ENCODE data around the gene ZBTB20.
A peak's percentile ranks its signal among the peaks of the same experiment; 100 is the strongest.

Gene ZBTB20

DNA sequence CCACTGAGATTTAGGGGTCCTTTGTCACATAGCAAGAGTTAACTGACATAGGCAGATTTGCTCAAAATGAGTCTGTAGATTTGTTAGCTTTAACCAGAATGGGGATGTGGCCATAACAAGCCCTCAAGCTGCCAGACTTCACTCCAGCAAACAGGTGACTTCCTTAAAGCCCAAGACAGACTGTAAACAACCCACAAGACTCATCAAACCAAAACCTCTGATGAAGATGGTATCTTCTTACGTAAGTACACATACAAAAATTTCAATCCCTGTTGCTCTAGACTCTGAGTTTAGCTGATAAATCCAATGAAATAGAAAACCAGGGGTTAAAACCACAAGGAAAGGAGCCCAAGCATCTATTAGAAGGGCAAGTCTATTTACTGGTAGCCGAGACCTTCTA lies 18.2 kb upstream of the ZBTB20 start:
- no peaks in the 10 kb centered on the region for H3K9me3 ChIP-seq (ENCODE audit: control insufficient read depth in 5 of 5, low read length in 5 of 5)
- no peaks in the 10 kb centered on the region for H3K36me3 ChIP-seq (ENCODE audit: control insufficient read depth in 5 of 5, insufficient read depth in 5 of 5, low read length in 5 of 5)
- no peak overlapping the region for H3K27ac ChIP-seq (ENCODE audit: low read depth, low read length)
- H3K9ac ChIP-seq (ENCODE audit: low read length in 5 of 5) = no peak overlapping the region
- no peak overlapping the region for H3K4me3 ChIP-seq (ENCODE audit: low read depth in 1 of 5, low read length in 5 of 5)
- no peaks in the 10 kb centered on the region for H3K27me3 ChIP-seq (ENCODE audit: control insufficient read depth in 5 of 5, insufficient read depth in 4 of 5, low read length in 5 of 5)
- no peaks in the 10 kb centered on the region for H3K4me1 ChIP-seq (ENCODE audit: control insufficient read depth in 5 of 5, insufficient read depth in 5 of 5, low read length in 5 of 5)

DNA sequence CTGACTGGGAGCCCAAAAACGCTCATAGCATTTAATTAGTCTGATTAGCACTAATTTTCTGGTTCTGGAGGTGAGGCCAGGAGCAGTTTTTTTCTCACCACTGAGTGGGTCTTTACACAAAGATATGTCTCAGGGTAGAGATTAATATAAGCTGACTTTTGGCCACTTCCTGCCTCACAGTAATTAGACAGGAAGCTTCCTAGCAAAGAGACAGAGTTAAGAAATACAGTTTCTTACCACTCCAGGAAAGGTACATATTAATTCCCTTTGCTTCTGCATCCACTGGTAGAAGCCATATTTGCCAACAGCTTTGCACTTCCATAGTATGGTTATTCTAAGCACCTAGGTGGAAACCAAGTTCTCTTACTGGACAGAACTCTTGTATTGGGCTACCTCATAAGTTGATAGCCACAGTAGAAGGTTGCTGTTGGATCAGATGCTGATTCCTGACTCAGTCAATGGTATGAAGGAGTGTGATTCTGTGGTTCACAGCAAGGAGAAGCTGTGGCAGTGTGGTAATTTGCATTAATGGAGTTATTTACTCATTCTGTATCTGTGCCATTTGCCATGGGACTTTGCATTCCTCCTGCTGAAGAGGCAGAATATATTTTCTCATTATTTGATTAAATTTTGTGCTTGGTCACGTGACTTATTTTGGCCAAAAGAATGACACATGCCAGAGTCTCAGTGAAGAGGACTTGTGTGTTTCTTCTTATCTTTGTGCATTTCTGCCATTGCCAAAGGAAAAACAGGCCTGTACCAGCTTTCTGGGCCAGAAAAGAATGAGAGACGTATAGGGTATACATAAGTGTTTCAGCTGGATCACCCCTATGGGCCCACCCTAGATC lies 17.5 kb upstream of the ZBTB20 start:
- Histone ChIP-seq H3K4me1 (ENCODE audit: control insufficient read depth in 5 of 5, insufficient read depth in 5 of 5, low read length in 5 of 5) (no peaks in the 10 kb centered on the region), H3K27ac (ENCODE audit: low read depth, low read length) (no peak overlapping the region), H3K4me3 (ENCODE audit: low read depth in 1 of 5, low read length in 5 of 5) (no peak overlapping the region), H3K27me3 (ENCODE audit: control insufficient read depth in 5 of 5, insufficient read depth in 4 of 5, low read length in 5 of 5) (no peaks in the 10 kb centered on the region), H3K9ac (ENCODE audit: low read length in 5 of 5) (no peak overlapping the region), H3K9me3 (ENCODE audit: control insufficient read depth in 5 of 5, low read length in 5 of 5) (no peaks in the 10 kb centered on the region), H3K36me3 (ENCODE audit: control insufficient read depth in 5 of 5, insufficient read depth in 5 of 5, low read length in 5 of 5) (no peaks in the 10 kb centered on the region)

DNA sequence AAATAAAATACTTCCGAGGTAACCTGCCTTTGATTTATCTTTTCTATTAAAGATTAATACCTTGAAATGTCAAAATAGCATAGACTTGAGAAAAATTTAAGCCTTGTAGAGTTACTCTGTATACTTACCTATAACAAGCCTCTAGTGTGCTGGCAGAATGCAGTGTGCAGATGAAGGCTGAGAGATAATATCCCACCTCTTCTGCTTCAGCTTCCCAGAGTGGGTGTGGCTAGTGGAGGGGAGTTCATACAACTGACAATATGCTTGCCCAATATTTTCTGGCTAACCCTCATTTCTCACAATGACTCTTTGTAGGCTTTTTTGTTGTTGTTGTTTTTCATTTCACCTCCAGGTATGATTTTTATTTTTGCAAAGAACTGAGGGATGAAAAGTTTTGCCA lies 15.7 kb upstream of the ZBTB20 start:
- H3K4me1 ChIP-seq (ENCODE audit: control insufficient read depth in 5 of 5, insufficient read depth in 5 of 5, low read length in 5 of 5) = no peaks in the 10 kb centered on the region
- no peak overlapping the region for H3K4me3 ChIP-seq (ENCODE audit: low read depth in 1 of 5, low read length in 5 of 5)
- no peak overlapping the region for H3K27ac ChIP-seq (ENCODE audit: low read depth, low read length)
- H3K27me3 ChIP-seq (ENCODE audit: control insufficient read depth in 5 of 5, insufficient read depth in 4 of 5, low read length in 5 of 5) = no peaks in the 10 kb centered on the region
- no peak overlapping the region for H3K9ac ChIP-seq (ENCODE audit: low read length in 5 of 5)
- H3K9me3 ChIP-seq (ENCODE audit: control insufficient read depth in 5 of 5, low read length in 5 of 5) = no peaks in the 10 kb centered on the region
- no peaks in the 10 kb centered on the region for H3K36me3 ChIP-seq (ENCODE audit: control insufficient read depth in 5 of 5, insufficient read depth in 5 of 5, low read length in 5 of 5)

DNA sequence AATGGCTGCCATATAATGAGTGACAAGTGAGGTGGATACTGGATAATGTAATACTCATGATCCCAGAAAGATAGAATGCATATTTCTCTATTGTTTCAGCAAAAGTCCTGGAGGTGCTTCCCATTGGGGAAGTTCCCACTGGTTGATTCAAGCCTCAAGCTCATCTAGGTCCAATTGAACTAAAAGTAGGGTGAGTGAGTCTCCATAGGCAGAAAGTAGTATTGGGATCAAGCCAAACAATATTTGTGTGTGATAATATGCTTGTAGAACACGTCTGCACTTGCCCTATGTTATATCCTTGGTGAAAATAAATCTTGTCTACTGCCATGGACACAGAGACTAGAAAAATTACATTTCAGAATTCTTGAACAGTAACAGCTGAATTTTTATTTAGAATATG lies 14.8 kb upstream of the ZBTB20 start:
- Histone ChIP-seq H3K27me3 (ENCODE audit: control insufficient read depth in 5 of 5, insufficient read depth in 4 of 5, low read length in 5 of 5) (no peaks in the 10 kb centered on the region), H3K9ac (ENCODE audit: low read length in 5 of 5) (no peak overlapping the region), H3K36me3 (ENCODE audit: control insufficient read depth in 5 of 5, insufficient read depth in 5 of 5, low read length in 5 of 5) (no peaks in the 10 kb centered on the region), H3K9me3 (ENCODE audit: control insufficient read depth in 5 of 5, low read length in 5 of 5) (no peaks in the 10 kb centered on the region), H3K4me1 (ENCODE audit: control insufficient read depth in 5 of 5, insufficient read depth in 5 of 5, low read length in 5 of 5) (no peaks in the 10 kb centered on the region), H3K27ac (ENCODE audit: low read depth, low read length) (no peak overlapping the region), H3K4me3 (ENCODE audit: low read depth in 1 of 5, low read length in 5 of 5) (no peak overlapping the region)

DNA sequence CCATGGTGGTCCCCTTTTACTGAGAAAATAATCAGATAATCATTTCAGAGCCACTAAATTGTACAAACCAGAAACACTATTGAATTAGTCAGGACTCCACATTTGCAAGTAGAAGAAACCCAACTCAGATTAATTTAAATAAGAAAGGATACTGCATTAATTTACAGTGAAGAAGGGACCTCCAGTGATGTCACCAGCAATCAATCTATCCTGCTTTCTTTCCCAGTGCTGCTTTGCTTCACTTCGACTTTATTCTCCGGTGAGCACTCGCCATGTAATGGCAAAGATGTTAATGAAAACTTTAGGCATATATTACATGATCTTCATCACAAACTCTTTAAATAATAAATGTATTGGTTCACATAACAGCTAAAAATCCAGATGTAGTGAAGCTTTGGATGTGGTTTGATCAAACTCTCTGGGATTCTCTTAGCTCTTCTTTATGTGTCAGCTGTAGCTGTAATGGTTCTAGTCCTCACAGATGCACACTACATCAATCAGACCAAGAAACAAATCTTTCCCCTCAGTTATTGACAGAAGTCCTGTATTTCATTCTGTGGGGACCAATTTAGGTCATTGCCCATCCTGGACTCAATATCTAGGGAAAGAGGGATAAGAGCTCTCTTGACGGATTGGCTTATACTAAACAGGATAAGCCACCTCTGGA lies 14.2 kb upstream of the ZBTB20 start:
- no peak overlapping the region for H3K9ac ChIP-seq (ENCODE audit: low read length in 5 of 5)
- H3K9me3 ChIP-seq (ENCODE audit: control insufficient read depth in 5 of 5, low read length in 5 of 5) = no peaks in the 10 kb centered on the region
- no peaks in the 10 kb centered on the region for H3K36me3 ChIP-seq (ENCODE audit: control insufficient read depth in 5 of 5, insufficient read depth in 5 of 5, low read length in 5 of 5)
- no peaks in the 10 kb centered on the region for H3K27me3 ChIP-seq (ENCODE audit: control insufficient read depth in 5 of 5, insufficient read depth in 4 of 5, low read length in 5 of 5)
- H3K27ac ChIP-seq (ENCODE audit: low read depth, low read length) = no peak overlapping the region
- H3K4me1 ChIP-seq (ENCODE audit: control insufficient read depth in 5 of 5, insufficient read depth in 5 of 5, low read length in 5 of 5) = no peaks in the 10 kb centered on the region
- H3K4me3 ChIP-seq (ENCODE audit: low read depth in 1 of 5, low read length in 5 of 5) = no peak overlapping the region

DNA sequence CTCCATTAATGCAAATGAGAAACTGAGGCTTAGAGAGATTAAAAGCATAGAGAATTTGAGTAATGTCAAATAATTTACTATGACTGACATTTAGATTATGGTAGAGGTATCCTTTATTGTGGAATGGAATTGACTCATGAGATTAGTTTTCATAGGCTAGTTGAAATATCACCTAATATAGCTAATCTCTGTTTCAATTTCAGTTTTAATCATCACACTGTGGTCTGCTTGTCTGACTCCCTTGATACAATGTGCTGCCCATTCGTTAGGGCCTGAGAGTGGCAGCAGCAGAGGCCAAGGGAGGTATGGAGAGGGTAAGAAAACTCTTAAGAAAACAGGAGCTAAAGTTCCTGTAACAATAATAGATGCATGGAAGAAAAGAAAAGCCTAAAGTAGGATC lies 13.2 kb upstream of the ZBTB20 start:
- Histone ChIP-seq H3K27me3 (ENCODE audit: control insufficient read depth in 5 of 5, insufficient read depth in 4 of 5, low read length in 5 of 5) (no peaks in the 10 kb centered on the region), H3K27ac (ENCODE audit: low read depth, low read length) (no peak overlapping the region), H3K36me3 (ENCODE audit: control insufficient read depth in 5 of 5, insufficient read depth in 5 of 5, low read length in 5 of 5) (no peaks in the 10 kb centered on the region), H3K9me3 (ENCODE audit: control insufficient read depth in 5 of 5, low read length in 5 of 5) (no peaks in the 10 kb centered on the region), H3K9ac (ENCODE audit: low read length in 5 of 5) (no peak overlapping the region), H3K4me3 (ENCODE audit: low read depth in 1 of 5, low read length in 5 of 5) (no peak overlapping the region), H3K4me1 (ENCODE audit: control insufficient read depth in 5 of 5, insufficient read depth in 5 of 5, low read length in 5 of 5) (no peaks in the 10 kb centered on the region)

DNA sequence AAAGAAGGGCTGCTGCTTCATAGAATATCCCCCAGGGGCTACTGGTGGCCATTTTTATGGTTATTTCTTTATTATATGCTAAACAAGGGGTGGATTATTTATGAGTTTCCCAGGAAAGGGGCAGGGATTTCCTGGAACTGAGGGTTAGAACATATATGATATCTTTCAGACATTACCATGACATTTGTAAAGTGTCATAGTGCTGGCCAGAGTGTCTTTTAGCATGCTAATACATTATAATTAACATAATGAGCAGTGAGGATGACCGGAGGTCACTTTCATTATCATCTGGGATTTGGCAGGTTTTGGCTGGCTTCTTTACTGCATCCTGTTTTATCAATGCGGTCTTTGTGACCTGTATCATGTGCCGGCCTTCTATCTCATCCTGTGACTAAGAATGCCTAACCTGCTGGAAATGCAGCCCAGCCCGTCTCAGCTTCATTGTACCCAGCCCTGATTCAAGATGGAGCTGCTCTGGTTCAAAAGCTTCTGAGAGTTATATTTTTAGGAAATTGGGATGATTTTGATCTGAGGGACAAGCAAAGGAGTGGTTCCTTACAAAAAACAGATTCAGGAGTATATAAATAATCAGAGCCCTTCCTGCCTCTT lies 9.1 kb upstream of the ZBTB20 start:
- Histone ChIP-seq H3K36me3 (ENCODE audit: control insufficient read depth in 5 of 5, insufficient read depth in 5 of 5, low read length in 5 of 5) (no peaks in the 10 kb centered on the region), H3K4me1 (ENCODE audit: control insufficient read depth in 5 of 5, insufficient read depth in 5 of 5, low read length in 5 of 5) (no peaks in the 10 kb centered on the region), H3K27me3 (ENCODE audit: control insufficient read depth in 5 of 5, insufficient read depth in 4 of 5, low read length in 5 of 5) (no peaks in the 10 kb centered on the region), H3K27ac (ENCODE audit: low read depth, low read length) (no peak overlapping the region), H3K4me3 (ENCODE audit: low read depth in 1 of 5, low read length in 5 of 5) (no peak overlapping the region), H3K9me3 (ENCODE audit: control insufficient read depth in 5 of 5, low read length in 5 of 5) (no peaks in the 10 kb centered on the region), H3K9ac (ENCODE audit: low read length in 5 of 5) (no peak overlapping the region)

DNA sequence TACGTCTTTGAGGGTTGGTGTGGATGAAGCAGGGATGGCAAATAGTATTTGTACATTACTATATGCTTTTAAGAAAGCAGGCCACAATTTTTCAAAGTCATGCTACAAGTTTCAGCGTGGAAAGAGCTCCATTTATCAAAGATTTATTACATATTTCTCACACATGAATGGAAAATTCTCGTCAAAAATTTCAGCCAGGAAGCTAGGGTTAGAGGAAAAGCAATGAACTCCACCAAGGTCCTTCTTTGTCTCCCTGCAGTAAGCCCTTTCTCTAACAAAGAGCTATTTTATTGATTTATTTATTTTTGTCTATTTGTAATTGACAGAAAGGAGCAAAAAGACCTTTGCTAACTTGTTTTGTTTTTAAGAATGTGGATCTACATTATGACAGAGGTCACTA lies 7.5 kb upstream of the ZBTB20 start:
- Histone ChIP-seq H3K9ac (ENCODE audit: low read length in 5 of 5) (no peak overlapping the region), H3K9me3 (ENCODE audit: control insufficient read depth in 5 of 5, low read length in 5 of 5) (no peaks in the 10 kb centered on the region), H3K4me3 (ENCODE audit: low read depth in 1 of 5, low read length in 5 of 5) (no peak overlapping the region), H3K27ac (ENCODE audit: low read depth, low read length) (no peak overlapping the region), H3K36me3 (ENCODE audit: control insufficient read depth in 5 of 5, insufficient read depth in 5 of 5, low read length in 5 of 5) (no peaks in the 10 kb centered on the region), H3K27me3 (ENCODE audit: control insufficient read depth in 5 of 5, insufficient read depth in 4 of 5, low read length in 5 of 5) (no peaks in the 10 kb centered on the region), H3K4me1 (ENCODE audit: control insufficient read depth in 5 of 5, insufficient read depth in 5 of 5, low read length in 5 of 5) (no peaks in the 10 kb centered on the region)

DNA sequence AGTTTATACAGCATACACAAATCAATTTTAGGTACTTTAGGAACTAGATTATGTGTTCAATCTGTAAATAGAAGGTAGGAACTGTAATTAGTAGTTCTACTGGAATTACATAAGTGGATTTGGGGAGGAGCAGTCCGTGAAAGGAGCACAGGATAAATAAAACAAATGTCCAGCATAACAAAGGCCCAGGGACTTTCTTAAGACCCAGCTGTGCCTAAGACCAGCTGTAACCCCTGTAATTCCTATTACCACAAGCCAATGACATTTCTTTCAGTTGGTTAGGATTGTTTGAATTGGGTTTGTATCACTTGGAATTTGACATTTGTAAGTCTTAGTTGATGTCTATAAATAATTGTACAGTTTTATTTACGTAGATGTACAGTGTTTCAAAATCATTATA lies 4.8 kb upstream of the ZBTB20 start:
- H3K9me3 ChIP-seq (ENCODE audit: control insufficient read depth in 5 of 5, low read length in 5 of 5) = no peaks in the 10 kb centered on the region
- H3K27me3 ChIP-seq (ENCODE audit: control insufficient read depth in 5 of 5, insufficient read depth in 4 of 5, low read length in 5 of 5) = no peaks in the 10 kb centered on the region
- no peak overlapping the region for H3K4me3 ChIP-seq (ENCODE audit: low read depth in 1 of 5, low read length in 5 of 5)
- no peak overlapping the region for H3K27ac ChIP-seq (ENCODE audit: low read depth, low read length)
- H3K36me3 ChIP-seq (ENCODE audit: control insufficient read depth in 5 of 5, insufficient read depth in 5 of 5, low read length in 5 of 5) = no peaks in the 10 kb centered on the region
- no peak overlapping the region for H3K9ac ChIP-seq (ENCODE audit: low read length in 5 of 5)
- peaks cover 3 to 8% (median 7%) of the 10 kb centered on the region in 5 donors for H3K4me1 ChIP-seq (ENCODE audit: control insufficient read depth in 5 of 5, insufficient read depth in 5 of 5, low read length in 5 of 5)

DNA sequence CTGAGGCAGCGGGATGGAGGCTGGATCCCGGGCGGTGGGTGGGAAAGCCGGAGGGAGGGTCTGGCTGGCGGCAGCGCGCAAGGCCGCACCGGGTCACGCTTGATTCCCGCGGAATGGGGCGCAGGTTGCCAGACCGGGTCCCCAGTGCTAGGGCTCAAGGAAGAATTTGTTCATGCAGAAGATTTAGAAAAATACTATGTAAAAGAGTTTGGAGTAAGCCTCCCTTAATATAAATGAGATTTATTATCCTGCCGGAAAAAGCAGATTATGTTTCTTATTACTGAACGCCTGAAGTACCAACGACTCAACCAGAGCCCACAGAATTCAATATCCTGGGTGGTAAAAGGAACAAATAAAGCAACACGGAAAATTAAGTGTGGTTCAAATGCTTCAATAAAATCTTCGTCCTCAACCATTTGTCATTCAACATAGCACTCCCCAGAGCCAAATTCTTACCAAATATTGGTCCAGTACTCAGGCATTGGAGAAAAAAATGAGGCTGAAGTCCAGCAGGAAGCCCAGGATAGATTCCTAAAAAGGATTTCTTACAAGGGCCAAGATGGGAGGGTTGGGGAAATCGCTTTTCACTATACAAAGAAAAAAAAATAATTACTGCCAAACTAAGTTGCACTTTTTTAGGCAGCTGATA lies 1.2 kb upstream of the ZBTB20 start:
- H3K27ac ChIP-seq (ENCODE audit: low read depth, low read length) = peak overlapping the region; percentile 96
- no peaks in the 10 kb centered on the region for H3K36me3 ChIP-seq (ENCODE audit: control insufficient read depth in 5 of 5, insufficient read depth in 5 of 5, low read length in 5 of 5)
- no peaks in the 10 kb centered on the region for H3K27me3 ChIP-seq (ENCODE audit: control insufficient read depth in 5 of 5, insufficient read depth in 4 of 5, low read length in 5 of 5)
- H3K9ac ChIP-seq (ENCODE audit: low read length in 5 of 5) = peak overlapping the region; percentile 81 to 93 (median 84)
- H3K4me3 ChIP-seq (ENCODE audit: low read depth in 1 of 5, low read length in 5 of 5) = peak overlapping the region; percentile 70 to 88 (median 82)
- no peaks in the 10 kb centered on the region for H3K9me3 ChIP-seq (ENCODE audit: control insufficient read depth in 5 of 5, low read length in 5 of 5)
- peaks cover 5 to 21% (median 15%) of the 10 kb centered on the region in 5 donors for H3K4me1 ChIP-seq (ENCODE audit: control insufficient read depth in 5 of 5, insufficient read depth in 5 of 5, low read length in 5 of 5)
